A549 (cell line): Measurements from ENCODE around the gene NAP1L4. TPM values are rescaled to one million over a fixed set of nuclear protein-coding genes. Genes with fewer than 3 reads are reported as not detected.

Source experiments
- ATAC-seq, 2 experiments: fragments of 200-7000 bp in 1 of 2; fragments of >200 bp in 1 of 2; cut with Nextera tagmentation in 1 of 2; cut with Tn5 transposase in 1 of 2; 3 replicates each; pipeline versions ENCODE4 v1.8.0 to v1.9.1; 2018 to 2020; ENCODE audit warnings: mild to moderate bottlenecking in 1 of 2, moderate library complexity in 1 of 2
- CTCF ChIA-PET: fragments of 300-600 bp; sonication (Branson Sonifier 250); formaldehyde crosslinking; extraction: SDS; loops from one replicate; lab custom pipeline; 2021; ENCODE audit warnings: antibody characterized with exemption, inconsistent platforms; lab: Yijun Ruan, JAX
- POLR2A ChIA-PET: fragments of 350-600 bp; formaldehyde crosslinking; extraction: SDS; loops from one replicate; lab custom pipeline; 2021; ENCODE audit warnings: antibody characterized with exemption, inconsistent platforms; lab: Yijun Ruan, JAX
- DNase-seq, 2 experiments: peaks; one replicate each; pipeline versions ENCODE4 v3.0.0 to v3.0.0-alpha.2; 2011 to 2016; ENCODE audit warnings: low read depth in 1 of 2, low spot score in 1 of 2
- FAIRE-seq: peaks from 2 replicates; lab custom pipeline; 2011; peaks lifted over from hg19 to GRCh38; lab: Jason Lieb, UNC
- H3K27ac ChIP-seq, 2 experiments: fragments of >200 bp; sonication (Bioruptor Twin); formaldehyde crosslinking; 3 replicates each; pipeline ENCODE4 v1.5.1; 2016 to 2017
- H3K4me1 ChIP-seq: fragments of >200 bp; sonication (Bioruptor Twin); formaldehyde crosslinking; 3 replicates; pipeline ENCODE4 v1.6.1; 2016
- H3K4me2 ChIP-seq: fragments of >200 bp; sonication (Bioruptor Twin); formaldehyde crosslinking; 3 replicates; pipeline ENCODE4 v1.6.1; 2016
- H3K4me3 ChIP-seq: fragments of >200 bp; sonication (Bioruptor Twin); formaldehyde crosslinking; 3 replicates; pipeline ENCODE4 v1.5.1; 2016
- H3K9me3 ChIP-seq: fragments of >200 bp; sonication (Bioruptor Twin); formaldehyde crosslinking; 3 replicates; pipeline ENCODE4 v1.6.1; 2016
- CBX2 ChIP-seq: fragments of 200-600 bp; sonication (generic); IDR thresholded peaks from 2 replicates; pipeline ENCODE4 v1.6.1; 2016; ENCODE audit warnings: low read depth, mild to moderate bottlenecking, borderline replicate concordance
- CBX8 ChIP-seq: fragments of 200-600 bp; sonication (generic); IDR thresholded peaks from 2 replicates; pipeline ENCODE4 v1.6.1; 2016
- CEBPB ChIP-seq, 2 experiments: fragments of >200 bp in 1 of 2; sonication (Bioruptor Twin) in 1 of 2; formaldehyde crosslinking in 1 of 2; IDR thresholded peaks; 2 replicates each; pipeline ENCODE4 v1.6.1; 2012 to 2016
- CHD2 ChIP-seq: fragments of 150-350 bp; IDR thresholded peaks from 2 replicates; pipeline ENCODE4 v1.6.1; 2014; ENCODE audit warnings: low read length; ENCODE audit not compliant: partially characterized antibody
- ELK1 ChIP-seq: fragments of 150-350 bp; IDR thresholded peaks from 2 replicates; pipeline ENCODE4 v1.6.1; 2014; ENCODE audit warnings: low read depth, mild to moderate bottlenecking, low read length
- FOSB ChIP-seq: fragments of 250-450 bp; sonication (Bioruptor Pico); IDR thresholded peaks from 2 replicates; pipeline ENCODE4 v1.5.0; 2020; ENCODE audit warnings: mild to moderate bottlenecking, moderate library complexity
- FOSL2 ChIP-seq, 2 experiments: fragments of 450-650 bp in 1 of 2; fragments of >200 bp in 1 of 2; sonication (Bioruptor Twin) in 1 of 2; formaldehyde crosslinking; IDR thresholded peaks; 2 replicates each; pipeline versions ENCODE4 v1.5.0 to v1.6.1; 2016 to 2020; ENCODE audit warnings: mild to moderate bottlenecking in 1 of 2, moderate library complexity in 1 of 2
- FOXS1 ChIP-seq: fragments of 250-450 bp; sonication (Bioruptor Pico); IDR thresholded peaks from 2 replicates; pipeline ENCODE4 v1.5.0; 2020; ENCODE audit warnings: mild to moderate bottlenecking, moderate library complexity
- GATA3 ChIP-seq: IDR thresholded peaks from 2 replicates; pipeline ENCODE4 v1.6.1; 2012; ENCODE audit warnings: borderline replicate concordance
- HEYL ChIP-seq: fragments of 250-450 bp; sonication (Bioruptor Pico); IDR thresholded peaks from 2 replicates; pipeline ENCODE4 v1.8.0; 2021; ENCODE audit warnings: mild to moderate bottlenecking, moderate library complexity
- HOXA7 ChIP-seq: fragments of 250-450 bp; sonication (Bioruptor Pico); IDR thresholded peaks from 2 replicates; pipeline ENCODE4 v1.5.0; 2020; ENCODE audit warnings: mild to moderate bottlenecking, moderate library complexity
- MAFK ChIP-seq: fragments of 450-650 bp; IDR thresholded peaks from 2 replicates; pipeline ENCODE4 v1.6.1; 2014; ENCODE audit not compliant: partially characterized antibody
- MYC ChIP-seq: IDR thresholded peaks from 2 replicates; pipeline ENCODE4 v1.6.1; 2012; ENCODE audit warnings: mild to moderate bottlenecking, inconsistent platforms, low read length, improper control_type of control experiment, borderline replicate concordance
- PHF8 ChIP-seq: fragments of 200-600 bp; sonication (generic); IDR thresholded peaks from 2 replicates; pipeline ENCODE4 v1.6.1; 2016; ENCODE audit warnings: low read depth, mild to moderate bottlenecking, antibody characterized with exemption, moderate library complexity, borderline replicate concordance
- RNF2 ChIP-seq: fragments of 200-600 bp; sonication (generic); IDR thresholded peaks from 2 replicates; pipeline ENCODE4 v1.6.1; 2016; ENCODE audit warnings: low read depth, mild to moderate bottlenecking, antibody characterized with exemption, moderate library complexity, borderline replicate concordance
- SREBF2 ChIP-seq: fragments of 450-650 bp; IDR thresholded peaks from 2 replicates; pipeline ENCODE4 v1.6.1; 2014; ENCODE audit warnings: mild to moderate bottlenecking, moderate library complexity
- ZC3H11A ChIP-seq: fragments of 450-650 bp; IDR thresholded peaks from 2 replicates; pipeline ENCODE4 v1.6.1; 2014; ENCODE audit warnings: antibody characterized with exemption, mild to moderate bottlenecking
- ZFP36 ChIP-seq: fragments of 450-650 bp; IDR thresholded peaks from 2 replicates; pipeline ENCODE4 v1.6.1; 2014; ENCODE audit warnings: borderline replicate concordance; ENCODE audit not compliant: partially characterized antibody
- WGBS: methylation state at CpG from one replicate; pipeline ENCODE4 v1.1.6; 2017; ENCODE audit errors: missing lambda C conversion rate; 5-methylcytosine and 5-hydroxymethylcytosine counted together
- polyA plus RNA-seq, 4 experiments: library from polyadenylated mRNA; depleted of rRNA in 3 of 4; stranded (reverse); fragments of >200 nt; fragmentation: RNase III in 1 of 4; extraction: RNeasy Plus Mini Kit Qiagen cat#74134 plus additional on column Dnase treatment in 1 of 4; gene quantifications; 2 replicates in 3 of 4; 3 replicates in 1 of 4; pipeline ENCODE4 v1.2.3, GENCODE V29; 2011 to 2017
- TF ChIP-seq, protein P1 (sequence below): IDR thresholded peaks from 2 replicates; pipeline ENCODE4 v1.6.1; 2012; ENCODE audit warnings: low read depth, borderline replicate concordance
- TF ChIP-seq, protein P2 (sequence below): fragments of 250-450 bp; sonication (Bioruptor Pico); IDR thresholded peaks from 2 replicates; pipeline ENCODE4 v1.5.0; 2021; ENCODE audit warnings: mild to moderate bottlenecking, moderate library complexity, borderline replicate concordance
- TF ChIP-seq, protein P3 (sequence below): IDR thresholded peaks from 2 replicates; pipeline ENCODE4 v1.6.1; 2012
- TF ChIP-seq, protein P4 (sequence below): IDR thresholded peaks from 2 replicates; pipeline ENCODE4 v1.6.1; 2012

Gene NAP1L4
- polyA plus RNA-seq, 2 of the 4 experiments (the other 2 are of a cell fraction), result 132 to 148 TPM

DNA sequence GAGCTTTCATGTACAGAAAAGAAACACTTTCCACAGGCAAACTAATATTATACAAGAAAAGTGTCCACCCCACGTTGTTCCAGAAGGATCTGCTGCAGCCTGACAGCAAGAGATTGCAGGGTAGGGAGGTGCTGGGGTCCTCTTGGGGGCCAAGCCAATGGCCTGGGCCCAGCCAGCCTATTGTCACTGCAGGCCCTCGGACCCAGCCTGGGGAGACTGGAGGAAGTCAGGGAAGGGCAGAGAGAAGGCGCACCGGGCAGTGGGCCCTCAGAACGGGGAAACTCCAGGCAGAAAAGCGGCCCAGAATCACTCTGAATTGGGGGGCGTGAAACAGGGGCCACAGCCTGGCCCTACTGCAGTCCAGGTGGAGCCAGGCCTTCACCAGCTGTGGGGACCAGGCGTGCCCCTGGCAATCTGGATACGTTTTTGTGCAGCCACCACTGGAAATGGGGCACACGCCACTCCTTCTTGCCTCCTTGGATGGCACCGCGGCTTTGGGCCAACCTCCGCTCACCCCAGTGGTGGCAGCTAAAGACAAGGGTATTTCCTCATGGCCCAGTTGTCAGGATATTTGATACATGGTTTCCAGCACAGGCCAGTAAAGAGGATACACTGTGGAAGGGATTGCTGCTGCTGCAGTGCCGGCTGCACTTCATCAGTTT, 3.9 kb upstream of the NAP1L4 start:
- POLR2A ChIA-PET, result no interaction called here
- TF ChIP-seq, protein P1, sequence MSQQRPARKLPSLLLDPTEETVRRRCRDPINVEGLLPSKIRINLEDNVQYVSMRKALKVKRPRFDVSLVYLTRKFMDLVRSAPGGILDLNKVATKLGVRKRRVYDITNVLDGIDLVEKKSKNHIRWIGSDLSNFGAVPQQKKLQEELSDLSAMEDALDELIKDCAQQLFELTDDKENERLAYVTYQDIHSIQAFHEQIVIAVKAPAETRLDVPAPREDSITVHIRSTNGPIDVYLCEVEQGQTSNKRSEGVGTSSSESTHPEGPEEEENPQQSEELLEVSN, result no peak
- TF ChIP-seq CHD2, result no peak
- TF ChIP-seq FOSL2 (IDR thresholded peaks at IDR 0.05), result no peak
- no peak for TF ChIP-seq FOSL2 (CRISPR knock-in tag; IDR thresholded peaks at IDR 0.05)
- TF ChIP-seq ZFP36, result no peak
- no peak for TF ChIP-seq FOXS1
- TF ChIP-seq MYC, result no peak
- TF ChIP-seq, protein P2, sequence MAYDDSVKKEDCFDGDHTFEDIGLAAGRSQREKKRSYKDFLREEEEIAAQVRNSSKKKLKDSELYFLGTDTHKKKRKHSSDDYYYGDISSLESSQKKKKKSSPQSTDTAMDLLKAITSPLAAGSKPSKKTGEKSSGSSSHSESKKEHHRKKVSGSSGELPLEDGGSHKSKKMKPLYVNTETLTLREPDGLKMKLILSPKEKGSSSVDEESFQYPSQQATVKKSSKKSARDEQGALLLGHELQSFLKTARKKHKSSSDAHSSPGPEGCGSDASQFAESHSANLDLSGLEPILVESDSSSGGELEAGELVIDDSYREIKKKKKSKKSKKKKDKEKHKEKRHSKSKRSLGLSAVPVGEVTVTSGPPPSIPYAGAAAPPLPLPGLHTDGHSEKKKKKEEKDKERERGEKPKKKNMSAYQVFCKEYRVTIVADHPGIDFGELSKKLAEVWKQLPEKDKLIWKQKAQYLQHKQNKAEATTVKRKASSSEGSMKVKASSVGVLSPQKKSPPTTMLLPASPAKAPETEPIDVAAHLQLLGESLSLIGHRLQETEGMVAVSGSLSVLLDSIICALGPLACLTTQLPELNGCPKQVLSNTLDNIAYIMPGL, result no peak
- TF ChIP-seq, protein P3, sequence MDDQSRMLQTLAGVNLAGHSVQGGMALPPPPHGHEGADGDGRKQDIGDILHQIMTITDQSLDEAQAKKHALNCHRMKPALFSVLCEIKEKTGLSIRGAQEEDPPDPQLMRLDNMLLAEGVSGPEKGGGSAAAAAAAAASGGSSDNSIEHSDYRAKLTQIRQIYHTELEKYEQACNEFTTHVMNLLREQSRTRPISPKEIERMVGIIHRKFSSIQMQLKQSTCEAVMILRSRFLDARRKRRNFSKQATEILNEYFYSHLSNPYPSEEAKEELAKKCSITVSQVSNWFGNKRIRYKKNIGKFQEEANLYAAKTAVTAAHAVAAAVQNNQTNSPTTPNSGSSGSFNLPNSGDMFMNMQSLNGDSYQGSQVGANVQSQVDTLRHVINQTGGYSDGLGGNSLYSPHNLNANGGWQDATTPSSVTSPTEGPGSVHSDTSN, result no peak
- TF ChIP-seq SREBF2, result no peak
- TF ChIP-seq HOXA7 (CRISPR knock-in tag), result no peak
- TF ChIP-seq, all 56 proteins: peak for 0
- no peak for FAIRE-seq
- no peak for ATAC-seq
- CTCF ChIA-PET, result interaction anchor here (0.6 to 2.8 kb wide), 5 partner anchors 20 to 96 kb away, joined by 3 to 7 read pairs (median 6); no protein-coding TSS in a partner anchor
- H3K4me2 ChIP-seq, result no peak overlapping the region
- H3K4me3 ChIP-seq, result no peak overlapping the region
- H3K4me1 ChIP-seq, result peaks cover 6% of the 10 kb centered on the region; the same call in 1 of the 3 replicates
- no peak for DNase-seq
- H3K27ac ChIP-seq, result no peak overlapping the region
- no peaks in the 10 kb centered on the region for H3K9me3 ChIP-seq
- WGBS, result 88% methylated on average over 14 of the region's 14 CpGs

GRCh38 chr11:2995031-2995561, 3.0 kb upstream of the NAP1L4 start:
- no peak for FAIRE-seq
- H3K4me2 ChIP-seq, result no peak overlapping the region

More at GRCh38 chr11:2995031-2995561, 3.0 kb upstream of the NAP1L4 start:
- DNase-seq, result no peak
- ChIA-PET POLR2A (no interaction called here), CTCF (interaction anchor here (0.8 to 2.8 kb wide), 5 partner anchors 21 to 96 kb away, joined by 3 to 7 read pairs (median 5); no protein-coding TSS in a partner anchor)
- no peak for ATAC-seq
- H3K4me3 ChIP-seq, result no peak overlapping the region
- no peaks in the 10 kb centered on the region for H3K9me3 ChIP-seq
- H3K27ac ChIP-seq, result no peak overlapping the region
- peaks cover 8% of the 10 kb centered on the region; the same call in 2 of the 3 replicates for H3K4me1 ChIP-seq
- TF ChIP-seq PHF8 (no peak), CEBPB (IDR thresholded peaks at IDR 0.05) (no peak), HEYL (CRISPR knock-in tag) (no peak), RNF2 (no peak), FOSB (CRISPR knock-in tag) (no peak), MAFK (no peak), ZC3H11A (no peak), GATA3 (no peak), CBX8 (no peak), ELK1 (no peak), CBX2 (no peak)
- TF ChIP-seq, protein P4, sequence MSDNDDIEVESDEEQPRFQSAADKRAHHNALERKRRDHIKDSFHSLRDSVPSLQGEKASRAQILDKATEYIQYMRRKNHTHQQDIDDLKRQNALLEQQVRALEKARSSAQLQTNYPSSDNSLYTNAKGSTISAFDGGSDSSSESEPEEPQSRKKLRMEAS, result no peak
- TF ChIP-seq, all 56 proteins: peak for 0
- WGBS, result 84% methylated on average over 11 of the region's 13 CpGs
